Ascending aorta (tissue), 2 donors: ENCODE data around the gene FRMD3. TPM values are rescaled to one million over a fixed set of nuclear protein-coding genes. Genes with fewer than 3 reads are reported as not detected.

ENCODE experiments used
- DNase-seq, 2 donors: peaks; one replicate each; pipeline ENCODE4 v3.0.0-alpha.2; 2019; ENCODE audit warnings: low spot score in 2 of 2
- H3K27ac ChIP-seq, 2 donors: fragments of 200-600 bp; sonication (generic); one replicate each; pipeline ENCODE4 v1.5.1; 2016 to 2017; ENCODE audit warnings: mild to moderate bottlenecking in 1 of 2
- H3K27me3 ChIP-seq: fragments of 200-600 bp; sonication (generic); one replicate; pipeline ENCODE4 v1.5.1; 2017
- H3K36me3 ChIP-seq, 2 donors: fragments of 200-600 bp; sonication (generic); one replicate each; pipeline ENCODE4 v1.5.1; 2016
- H3K4me1 ChIP-seq, 2 donors: fragments of 200-600 bp; sonication (generic); one replicate each; pipeline ENCODE4 v1.5.1; 2016 to 2017; ENCODE audit warnings: mild to moderate bottlenecking in 1 of 2
- H3K4me3 ChIP-seq, 2 donors: fragments of 200-600 bp; sonication (generic); one replicate each; pipeline ENCODE4 v1.5.1; 2016 to 2017; ENCODE audit warnings: mild to moderate bottlenecking in 1 of 2
- H3K9me3 ChIP-seq, 2 donors: fragments of 200-600 bp; sonication (generic); one replicate each; pipeline ENCODE4 v1.5.1; 2016
- CTCF ChIP-seq, 3 experiments: fragments of 200-600 bp in 2 of 3; fragments of 450-650 bp in 1 of 3; sonication (generic) in 2 of 3; IDR thresholded peaks; one replicate each; pipeline ENCODE4 v1.5.1; 2016 to 2019; ENCODE audit warnings: antibody characterized with exemption in 3 of 3, mild to moderate bottlenecking in 1 of 3, moderate library complexity in 1 of 3
- intact Hi-C: fragments of 100-400 bp; cut with DNase I; formaldehyde crosslinking; loops from one replicate; pipeline ENCODE4 v1.15.1; 2023
- total RNA-seq: library from RNA; depleted of rRNA; stranded (reverse); fragments of >200 nt; gene quantifications from one replicate; pipeline ENCODE4 v1.1.0, GENCODE V29; 2016

The FRMD3 gene
- total RNA-seq, 1 donor from 2014 or later = 8.5 TPM

GRCh38 chr9:83199240-83199639, 339.0 kb downstream of the FRMD3 start:
- intact Hi-C loops = loop anchor here (10.0 kb wide), 1 partner anchor 1586 kb away; no protein-coding TSS in a partner anchor
- H3K27me3 ChIP-seq = no peaks in the 10 kb centered on the region
- no peak overlapping the region for H3K4me3 ChIP-seq
- H3K36me3 ChIP-seq = no peaks in the 10 kb centered on the region
- DNase-seq = no peak
- no peaks in the 10 kb centered on the region for H3K4me1 ChIP-seq
- H3K9me3 ChIP-seq = no peaks in the 10 kb centered on the region
- no peak overlapping the region for H3K27ac ChIP-seq
- peak; percentile 11 to 52 (median 36) for TF ChIP-seq CTCF (IDR thresholded peaks at IDR 0.05)

- H3K27ac ChIP-seq = no peak overlapping the region
- no peak overlapping the region for H3K4me3 ChIP-seq
- no peak for DNase-seq
- no peaks in the 10 kb centered on the region for H3K36me3 ChIP-seq
- no peak for TF ChIP-seq CTCF (IDR thresholded peaks at IDR 0.05)
- H3K27me3 ChIP-seq = no peaks in the 10 kb centered on the region
- intact Hi-C loops = loop anchor here (10.0 kb wide), 1 partner anchor 1586 kb away; no protein-coding TSS in a partner anchor
- no peaks in the 10 kb centered on the region for H3K9me3 ChIP-seq
- H3K4me1 ChIP-seq = no peaks in the 10 kb centered on the region
Observed at GRCh38 chr9:83198371-83198770, 339.8 kb downstream of the FRMD3 start.

- Histone ChIP-seq H3K4me1 (no peaks in the 10 kb centered on the region), H3K4me3 (no peak overlapping the region), H3K9me3 (no peaks in the 10 kb centered on the region), H3K27me3 (no peaks in the 10 kb centered on the region), H3K36me3 (no peaks in the 10 kb centered on the region), H3K27ac (no peak overlapping the region)
- intact Hi-C loops = loop anchor here (10.0 kb wide), 1 partner anchor 1587 kb away; no protein-coding TSS in a partner anchor
- no peak for TF ChIP-seq CTCF (IDR thresholded peaks at IDR 0.05)
- DNase-seq = no peak
Observed at GRCh38 chr9:83197591-83197990, 340.6 kb downstream of the FRMD3 start.

- Histone ChIP-seq H3K9me3 (no peaks in the 10 kb centered on the region), H3K27ac (no peak overlapping the region), H3K36me3 (no peaks in the 10 kb centered on the region), H3K4me1 (no peaks in the 10 kb centered on the region), H3K27me3 (no peaks in the 10 kb centered on the region), H3K4me3 (no peak overlapping the region)
- DNase-seq = no peak
- no peak for TF ChIP-seq CTCF (IDR thresholded peaks at IDR 0.05)
- intact Hi-C loops = loop anchor here (10.0 kb wide), 1 partner anchor 1588 kb away; no protein-coding TSS in a partner anchor
Observed at GRCh38 chr9:83196946-83197345, 341.3 kb downstream of the FRMD3 start.

Other genes starting within 250 kb of the FRMD3 start
- gene IDNK, start 84.7 kb upstream of the FRMD3 start, total RNA-seq = not detected
- gene UBQLN1, start 169.6 kb upstream of the FRMD3 start, total RNA-seq = 118 TPM